ENCODE results near the gene DPP10.

Gene DPP10

DNA sequence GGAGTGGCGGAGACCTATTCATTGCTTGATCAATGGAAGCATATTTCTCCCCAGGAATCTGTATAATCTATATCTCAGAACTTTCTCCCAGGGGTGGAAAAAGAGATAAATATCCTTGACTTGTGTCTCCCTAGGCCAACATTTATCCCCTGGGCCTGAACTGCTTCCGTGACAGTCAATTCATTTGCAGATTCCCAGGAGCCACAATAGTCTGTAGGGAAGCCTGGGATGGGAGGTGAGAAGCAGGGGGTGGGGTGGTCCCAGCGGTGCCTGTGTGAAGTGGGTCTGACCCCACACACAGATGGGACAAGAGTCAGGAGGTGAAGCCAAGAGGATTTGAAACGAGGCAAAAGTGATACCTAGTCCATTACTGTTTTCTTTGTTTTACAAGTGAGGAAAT is 166.8 kb downstream of the DPP10 start:
- DNase-seq (ENCODE audit: low read depth), result no peak

DNA sequence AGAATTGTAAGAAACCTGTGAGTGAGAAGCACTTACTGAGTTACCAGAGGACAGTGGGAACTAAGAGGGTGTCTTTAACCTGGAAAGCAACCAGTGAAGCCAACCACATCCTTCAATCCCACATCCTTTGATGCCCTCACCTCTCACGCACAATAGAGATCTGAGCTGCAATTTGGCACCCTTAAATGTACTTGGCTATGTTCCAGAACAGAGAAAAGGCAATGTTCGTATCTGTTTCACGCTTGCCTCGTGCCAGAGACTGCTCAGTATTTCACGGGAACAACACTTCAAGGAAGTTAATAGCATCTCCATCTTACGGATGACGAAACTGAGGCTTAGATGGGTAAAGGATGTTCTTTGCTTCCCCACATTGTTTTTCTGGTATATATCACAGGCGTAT is 167.4 kb downstream of the DPP10 start:
- no peak for DNase-seq (ENCODE audit: low read depth)

DNA sequence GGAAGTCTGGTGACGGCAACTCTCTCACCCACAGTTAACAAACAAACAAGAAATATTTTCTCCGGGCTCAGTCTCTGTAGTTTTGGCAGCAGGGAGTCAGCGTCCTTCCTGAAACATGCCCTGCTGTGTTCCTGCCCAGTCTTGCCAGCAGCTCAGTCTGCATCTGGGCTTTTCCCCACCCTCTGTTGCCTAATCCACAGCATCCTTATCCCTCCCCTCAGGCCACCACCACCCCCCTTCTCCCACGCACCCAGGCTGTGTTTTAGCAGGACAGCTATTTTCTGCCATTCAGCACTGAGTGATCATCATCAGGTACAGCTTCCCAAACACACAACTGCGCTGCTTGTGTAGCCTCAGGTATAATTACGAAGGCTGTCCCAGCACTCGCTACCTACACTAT is 168.2 kb downstream of the DPP10 start:
- no peak for DNase-seq (ENCODE audit: low read depth)

DNA sequence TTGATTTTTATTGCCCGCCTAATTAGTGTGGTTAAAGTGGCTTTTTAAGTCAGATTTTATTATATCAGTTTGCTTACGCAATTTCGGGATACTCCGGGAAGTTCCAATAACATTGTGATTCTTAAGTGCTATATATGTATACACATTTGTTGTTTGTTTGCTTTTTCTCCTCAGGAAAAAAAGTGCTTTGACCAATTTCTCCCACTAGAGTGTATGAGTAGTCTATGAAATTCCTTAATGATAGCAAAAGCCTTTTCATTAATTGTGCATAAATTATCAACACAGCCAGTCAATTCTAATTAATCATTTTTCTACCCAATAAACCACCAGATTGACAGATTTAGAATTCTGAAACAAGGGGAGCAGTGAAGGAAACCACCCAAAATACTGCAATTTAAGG is 172.2 kb downstream of the DPP10 start:
- DNase-seq (ENCODE audit: low read depth), result no peak

DNA sequence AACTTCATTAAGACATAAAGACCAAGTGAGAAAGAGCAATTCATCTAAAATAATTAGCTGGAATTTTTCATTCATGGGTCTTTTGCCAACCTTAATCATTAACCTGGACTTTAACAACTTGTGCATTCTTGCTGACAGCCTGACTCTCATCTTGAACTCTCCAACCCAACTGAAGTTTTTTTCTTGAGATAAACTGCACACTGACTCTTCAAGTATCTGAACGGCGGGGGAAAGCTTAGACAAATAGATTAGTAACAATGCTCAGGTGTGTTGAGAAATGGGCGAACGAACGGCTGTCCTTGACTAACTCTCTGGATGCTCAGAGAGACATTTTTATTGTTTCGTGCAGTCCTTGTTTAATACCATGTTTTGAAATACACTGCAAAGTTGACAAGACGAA is 186.0 kb downstream of the DPP10 start:
- no peak for DNase-seq (ENCODE audit: low read depth)

DNA sequence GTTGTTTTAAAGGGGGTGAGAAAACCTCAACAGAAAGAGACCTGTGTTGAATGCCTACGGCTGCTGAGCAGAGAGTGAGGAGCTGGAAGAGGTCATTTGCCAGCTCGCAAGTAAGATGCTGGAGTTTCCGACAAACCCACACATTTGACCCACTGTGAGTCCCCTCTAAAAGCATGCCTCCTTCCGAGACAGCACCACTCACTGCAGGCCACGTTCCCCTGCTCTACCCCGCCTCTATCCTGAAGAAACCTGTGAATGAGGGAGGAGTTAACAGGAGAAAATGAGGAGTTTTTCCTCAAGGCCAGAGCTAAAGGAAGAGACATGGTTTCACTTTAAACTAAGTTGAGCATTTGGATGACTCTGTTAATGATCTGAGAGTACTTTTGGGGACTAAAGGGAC is 188.7 kb downstream of the DPP10 start:
- DNase-seq (ENCODE audit: low read depth), result no peak

DNA sequence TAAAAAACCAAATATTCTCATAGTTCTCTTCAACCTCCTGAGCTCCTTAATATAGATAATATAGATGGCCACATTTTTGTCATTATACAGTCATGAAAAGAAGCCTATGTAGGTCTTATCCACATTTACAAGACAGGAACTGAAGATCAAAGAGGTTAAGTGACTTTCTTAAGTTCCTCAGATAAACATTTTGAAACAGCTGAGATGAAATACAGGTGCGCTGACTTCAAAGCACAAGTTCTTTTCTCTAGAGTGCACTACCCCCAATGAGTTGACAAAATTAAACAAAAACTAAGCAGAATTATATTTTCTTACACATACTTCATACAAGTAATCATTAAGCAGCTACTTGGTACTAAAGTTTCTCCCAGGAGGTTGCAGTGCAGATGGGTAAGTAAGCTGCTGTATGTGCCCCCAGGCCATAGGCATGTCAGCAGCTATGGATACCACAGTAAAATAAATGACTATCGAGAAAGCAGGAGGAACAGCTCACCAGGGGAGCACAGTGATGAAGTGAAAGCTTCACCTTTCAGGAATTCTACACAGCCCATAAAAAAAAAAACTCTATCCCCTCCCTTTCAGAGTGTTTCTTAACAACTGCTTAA is 199.8 kb downstream of the DPP10 start:
- no peak for DNase-seq (ENCODE audit: low read depth)

DNA sequence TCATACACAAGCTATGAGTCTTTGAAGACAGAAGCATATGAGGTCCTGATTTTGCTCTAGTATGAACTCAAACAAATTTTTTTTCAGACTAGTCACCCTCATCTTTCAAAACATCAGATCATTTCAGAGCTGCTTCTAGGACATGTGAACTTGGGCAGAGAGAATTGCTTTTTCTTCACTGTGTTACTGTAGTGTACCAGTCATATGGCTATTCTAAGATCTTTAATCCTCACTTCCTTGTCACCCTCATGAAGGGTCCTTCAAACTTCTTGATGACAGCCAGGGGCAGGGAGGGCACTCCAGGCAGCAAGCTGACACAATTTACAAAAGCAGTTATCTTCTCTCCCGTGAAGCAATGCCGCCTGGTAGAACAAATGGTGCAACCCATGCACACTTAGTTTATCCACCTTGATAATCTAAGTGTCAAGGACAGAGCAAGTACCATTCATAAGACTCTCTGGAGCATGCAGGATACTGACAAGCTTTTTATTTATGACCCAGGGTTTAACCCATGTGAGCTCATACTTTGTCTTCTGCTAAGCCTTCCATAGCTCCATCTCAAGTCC is 200.6 kb downstream of the DPP10 start:
- no peak for DNase-seq (ENCODE audit: low read depth)

DNA sequence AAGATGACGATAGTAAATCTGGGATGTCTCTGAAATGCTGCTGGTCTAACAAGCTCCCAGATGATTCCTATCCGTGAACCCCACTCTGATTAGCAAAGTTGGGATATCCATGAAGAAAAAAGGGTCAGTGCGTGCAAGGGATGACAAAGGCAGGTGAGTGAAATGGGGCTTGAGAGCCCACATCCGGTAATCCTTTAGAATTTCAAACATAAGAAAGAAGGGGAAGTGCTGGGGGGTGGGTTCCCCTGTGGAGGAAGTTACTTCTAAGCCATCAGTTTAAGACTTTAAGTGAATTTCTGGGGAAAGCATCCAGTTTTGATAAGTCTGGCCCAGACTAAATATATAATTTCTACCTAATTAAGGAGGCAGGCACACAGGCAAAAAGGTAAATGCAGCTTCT is 209.5 kb downstream of the DPP10 start:
- DNase-seq (ENCODE audit: low read depth), result no peak

DNA sequence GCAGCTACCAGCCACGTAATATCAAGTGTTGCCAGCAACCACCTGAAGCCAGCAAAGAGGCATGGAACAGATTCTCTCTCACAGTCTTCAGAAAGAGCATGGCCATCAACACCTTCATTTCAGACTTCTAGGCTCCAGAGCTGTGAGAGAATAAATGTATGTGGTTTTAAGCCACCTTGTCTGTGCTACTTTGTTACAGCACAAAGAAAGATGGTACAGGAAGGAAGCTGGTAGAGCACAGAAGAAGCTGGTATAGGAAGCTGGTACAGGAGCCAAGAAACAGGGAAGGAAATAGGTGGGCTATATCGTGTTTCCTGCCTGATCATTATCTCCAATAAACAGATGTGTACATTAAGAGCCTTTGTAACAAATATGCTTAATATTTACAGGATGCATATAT is 217.4 kb downstream of the DPP10 start:
- no peak for DNase-seq (ENCODE audit: low read depth)

DNA sequence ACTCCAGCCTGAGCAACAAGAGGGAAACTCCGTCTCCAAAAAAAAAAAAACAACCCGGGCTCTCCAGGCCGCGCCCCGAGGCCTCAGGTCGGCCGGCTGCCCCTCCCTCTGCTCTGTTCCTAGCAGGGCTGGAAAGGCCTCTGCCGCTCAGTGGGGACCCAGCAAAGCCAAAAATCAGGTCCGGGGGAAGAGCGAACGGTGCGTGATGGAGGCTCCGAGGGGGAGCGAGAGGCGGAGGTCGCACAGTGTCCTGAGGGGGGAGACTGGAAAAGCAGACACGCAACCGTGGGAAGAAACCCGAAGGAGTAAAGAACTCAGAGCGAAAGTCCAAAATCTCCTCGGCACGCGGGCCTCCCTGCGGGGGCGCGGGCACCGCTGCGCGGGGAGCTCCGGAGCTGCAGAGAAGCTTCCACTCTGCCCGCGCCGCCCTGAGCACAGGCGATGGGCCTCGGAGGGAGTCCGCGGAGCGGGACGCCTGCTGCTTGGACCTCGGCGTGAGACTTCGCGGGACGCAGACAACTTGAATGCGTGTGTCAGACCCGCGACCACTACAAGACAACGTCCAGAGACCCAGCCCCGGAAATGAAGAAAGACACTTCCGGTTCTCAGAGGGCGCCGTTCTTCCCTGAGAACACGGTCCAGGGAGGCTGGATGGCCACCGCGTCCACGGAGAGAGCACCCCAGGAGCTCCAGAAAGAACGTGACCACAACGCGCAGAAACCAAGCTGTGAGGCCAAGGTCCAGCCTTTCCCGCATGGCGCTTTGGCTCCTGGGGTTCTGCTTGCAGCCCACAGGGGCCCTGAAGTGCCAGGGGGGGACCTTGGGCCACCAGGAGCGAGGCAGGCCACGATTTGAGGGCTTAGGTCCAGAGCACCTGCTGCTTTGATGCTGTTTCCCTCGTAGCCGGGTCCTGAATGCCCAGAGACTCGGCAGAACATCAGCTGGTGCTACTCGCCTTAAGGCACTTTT is 219.8 kb downstream of the DPP10 start:
- DNase-seq (ENCODE audit: low read depth), result no peak

DNA sequence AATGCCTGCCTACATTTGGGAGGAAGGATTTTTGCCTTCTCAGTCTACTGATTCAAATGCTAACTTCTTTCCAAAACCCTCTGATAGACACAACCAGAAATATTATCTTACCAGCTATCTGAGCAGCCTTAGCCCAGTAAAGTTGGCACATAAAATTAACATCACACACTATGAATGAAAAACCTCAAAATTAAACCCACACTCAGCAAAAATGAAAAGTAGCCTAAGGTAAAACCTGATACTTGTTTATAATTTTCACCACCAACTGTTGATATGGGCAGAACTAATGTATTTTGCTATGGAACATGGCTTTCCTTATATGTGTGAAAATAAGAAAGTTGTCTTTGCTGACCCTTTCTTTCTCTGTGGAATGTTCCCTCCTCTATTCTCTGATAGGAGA is 226.0 kb downstream of the DPP10 start:
- DNase-seq (ENCODE audit: low read depth), result no peak

DNA sequence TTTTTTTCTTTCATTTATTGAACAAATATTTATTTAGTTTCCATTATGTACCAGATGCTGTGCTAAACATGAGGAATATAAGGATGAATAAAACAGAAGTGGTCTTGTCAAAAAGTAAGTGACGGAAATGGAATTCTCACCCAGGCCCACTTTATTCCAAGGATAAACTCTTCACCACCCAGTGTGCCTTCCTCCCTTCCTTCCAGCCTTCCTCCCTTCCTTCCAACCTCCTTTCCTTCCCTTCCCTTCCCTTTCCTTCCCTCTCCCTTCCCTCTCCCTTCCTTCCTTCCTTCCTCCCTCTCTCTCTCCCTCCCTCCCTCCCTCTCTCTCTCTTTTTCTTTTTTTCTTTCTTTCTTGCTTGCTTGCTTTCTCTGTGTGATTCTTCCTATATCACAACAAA is 240.8 kb downstream of the DPP10 start:
- no peak for DNase-seq (ENCODE audit: low read depth)

DNA sequence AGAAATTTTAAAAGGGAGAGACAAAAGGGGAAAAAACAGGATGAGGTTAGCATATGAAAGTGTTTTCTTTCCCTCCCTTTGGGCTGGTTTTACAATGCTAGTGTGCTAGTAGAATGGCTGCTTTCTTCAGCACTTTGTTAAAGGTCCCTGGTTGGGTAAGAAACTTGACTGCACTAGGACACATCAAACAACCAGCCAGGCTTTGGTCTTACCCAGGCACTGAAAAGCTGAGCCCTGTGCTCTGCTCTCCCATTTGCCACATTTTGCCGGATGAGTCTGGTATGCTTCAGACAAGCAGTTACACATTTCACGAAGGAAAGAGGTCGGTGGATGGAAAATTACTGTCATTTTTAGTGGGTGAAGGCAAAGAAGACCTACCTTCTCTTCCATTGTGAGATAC is 242.0 kb downstream of the DPP10 start:
- DNase-seq (ENCODE audit: low read depth), result no peak

DNA sequence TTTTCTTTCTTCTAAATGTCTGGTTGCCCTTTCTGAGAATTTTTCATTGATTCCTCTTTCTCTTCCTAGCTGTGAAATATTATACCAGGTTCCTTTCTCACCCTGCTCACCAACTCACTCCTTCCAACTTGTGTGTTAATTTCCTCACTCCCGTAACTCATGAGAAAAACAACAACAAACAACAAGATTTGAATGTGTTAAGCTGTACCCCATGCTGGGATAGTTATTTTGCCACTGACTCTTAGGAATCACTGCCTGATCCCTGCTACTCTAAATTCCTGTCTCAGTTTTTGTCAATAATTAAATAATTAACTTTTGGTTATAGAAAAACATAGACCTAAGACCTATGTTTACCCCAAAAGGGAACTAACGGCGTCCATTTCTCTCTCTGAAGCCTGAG is 242.7 kb downstream of the DPP10 start:
- DNase-seq (ENCODE audit: low read depth), result no peak

DNA sequence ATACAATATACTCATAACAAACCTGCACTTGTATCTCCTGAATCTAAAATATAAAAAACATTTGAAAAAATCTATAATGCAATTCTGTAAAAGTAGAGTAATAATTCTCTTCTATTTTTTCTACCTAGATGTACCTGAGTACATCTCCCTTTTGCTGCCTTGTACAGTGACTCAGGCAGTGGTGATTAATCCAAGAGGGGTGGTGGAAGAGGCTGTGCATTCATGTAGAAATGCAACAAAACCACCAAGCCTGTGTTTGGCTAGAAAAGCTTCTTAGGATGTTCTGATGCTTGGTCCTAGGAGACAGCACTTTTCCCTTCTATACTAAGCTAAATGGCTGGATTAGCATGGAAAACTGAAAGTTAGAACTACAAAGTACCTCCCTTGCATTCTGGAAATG is 245.8 kb downstream of the DPP10 start:
- no peak for DNase-seq (ENCODE audit: low read depth)

DNA sequence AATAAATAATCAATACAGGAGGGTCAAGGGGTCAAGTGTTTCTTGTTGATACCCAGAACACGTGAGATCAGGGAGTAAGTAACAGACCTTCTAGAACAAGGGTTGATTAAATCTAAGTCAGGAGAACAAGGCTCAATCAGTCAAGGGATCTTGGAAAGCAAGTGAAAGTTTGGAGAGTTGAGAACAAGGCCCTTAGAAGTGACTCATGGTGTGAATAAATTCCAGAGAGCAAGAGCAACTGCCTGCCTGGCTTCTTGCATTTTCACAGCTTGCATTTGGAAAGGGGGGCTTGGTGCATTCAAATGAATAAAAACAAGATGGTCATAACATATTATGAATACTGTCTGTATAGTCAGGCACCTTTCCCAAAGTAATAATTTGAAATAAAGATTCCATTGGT is 256.1 kb downstream of the DPP10 start:
- no peak for DNase-seq (ENCODE audit: low read depth)

DNA sequence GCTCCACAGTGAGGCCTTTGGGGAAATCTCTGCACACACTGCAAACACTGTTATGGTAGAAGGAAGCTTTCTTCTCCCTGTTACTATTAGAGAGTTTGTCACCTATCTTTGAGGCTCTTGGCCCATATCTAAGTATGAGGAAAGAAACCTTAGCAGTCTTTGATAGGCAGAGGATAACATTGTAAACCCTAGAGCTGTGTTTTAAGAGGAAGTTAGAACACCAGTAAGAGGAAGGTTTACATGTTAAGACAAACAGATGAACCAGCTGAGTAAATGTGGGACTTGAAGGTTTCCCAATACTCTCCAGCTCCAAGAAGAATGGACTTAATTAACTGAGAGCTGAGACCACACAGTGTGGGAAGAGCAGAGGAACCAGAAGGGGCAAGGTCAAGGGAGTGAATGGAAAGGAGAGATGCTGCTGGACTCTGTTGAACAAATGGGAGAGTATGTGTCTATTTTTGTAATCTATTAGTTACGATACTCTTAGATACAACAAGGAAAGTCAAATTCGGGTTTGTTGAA is 257.0 kb downstream of the DPP10 start:
- DNase-seq (ENCODE audit: low read depth), result no peak

DNA sequence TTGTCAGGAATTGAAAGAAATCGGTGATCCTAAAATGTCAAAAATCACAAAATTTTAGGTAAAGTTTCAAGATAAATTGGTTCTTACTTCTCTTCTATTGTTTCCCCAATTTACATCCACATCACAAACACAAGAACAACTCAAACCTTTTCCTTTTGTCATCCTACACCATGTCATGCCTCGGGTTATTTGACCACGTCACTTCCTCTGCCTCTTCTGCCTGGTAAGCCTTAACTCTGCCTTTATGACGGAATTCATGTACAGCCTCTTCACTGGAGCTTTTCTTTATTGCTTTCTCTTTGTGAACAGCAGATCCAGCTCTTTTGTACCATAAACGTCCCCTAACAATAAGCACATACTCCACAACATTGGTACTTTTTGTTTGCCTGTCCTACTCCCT is 258.0 kb downstream of the DPP10 start:
- DNase-seq (ENCODE audit: low read depth), result no peak

DNA sequence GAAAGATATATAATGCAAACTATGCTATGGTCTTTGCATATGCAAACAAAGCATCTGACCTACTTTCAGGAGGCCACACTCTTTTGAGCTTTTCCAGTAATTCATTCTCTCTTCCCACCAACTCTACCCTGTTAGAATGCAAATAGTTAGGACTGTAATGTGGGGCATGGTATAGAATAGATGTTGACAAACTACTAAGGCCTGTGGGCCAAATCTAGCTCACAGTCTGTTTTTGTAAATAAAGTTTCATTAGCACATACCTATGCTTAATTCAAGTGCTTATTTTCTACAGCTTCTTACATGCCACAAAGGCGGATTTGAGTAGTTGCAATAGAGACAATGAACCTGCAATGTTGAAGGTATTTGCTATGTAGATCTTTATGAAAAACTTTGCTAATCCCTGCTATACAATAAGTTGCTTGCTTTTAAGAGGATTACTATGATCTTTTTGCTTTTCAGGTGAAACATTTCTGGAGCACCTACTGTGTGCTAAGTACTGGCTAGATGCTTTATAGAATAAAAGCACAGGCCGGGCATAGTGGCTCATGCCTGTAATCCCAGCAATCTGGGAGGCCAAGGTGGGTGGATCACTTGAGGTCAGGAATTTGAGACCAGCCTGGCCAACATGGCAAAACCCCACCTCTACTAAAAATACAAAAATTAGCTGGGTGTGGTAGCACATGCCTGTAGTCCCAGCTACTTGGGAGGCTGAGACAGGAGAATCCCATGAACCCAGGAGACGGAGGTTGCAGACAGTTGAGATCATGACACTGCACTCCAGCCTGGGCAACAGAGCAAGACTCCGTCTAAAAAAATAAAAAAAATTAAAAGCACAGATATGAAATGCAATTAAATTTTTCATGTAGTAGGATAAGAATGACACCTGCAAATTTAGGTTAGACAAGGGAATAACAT is 267.8 kb downstream of the DPP10 start:
- no peak for DNase-seq (ENCODE audit: low read depth)

DNA sequence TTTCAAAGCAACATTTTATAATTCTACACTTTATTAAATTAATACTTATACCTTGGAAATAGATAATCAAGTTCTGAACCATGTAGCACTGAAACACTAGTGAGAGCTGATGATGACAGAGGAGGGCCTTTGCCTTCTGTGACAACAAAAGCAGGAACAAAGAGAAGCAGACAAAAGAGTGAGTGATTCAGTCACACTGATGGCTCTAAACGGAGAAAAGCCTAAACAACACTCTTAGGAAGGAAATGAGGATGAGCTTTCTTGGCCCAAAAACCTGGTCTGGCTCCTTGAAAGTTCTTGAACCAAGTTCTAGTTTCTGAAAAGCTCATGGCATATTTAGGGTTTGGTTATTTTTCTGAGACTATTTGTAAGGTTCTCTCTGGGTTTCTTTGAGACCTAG is 271.9 kb downstream of the DPP10 start:
- no peak for DNase-seq (ENCODE audit: low read depth)

DNA sequence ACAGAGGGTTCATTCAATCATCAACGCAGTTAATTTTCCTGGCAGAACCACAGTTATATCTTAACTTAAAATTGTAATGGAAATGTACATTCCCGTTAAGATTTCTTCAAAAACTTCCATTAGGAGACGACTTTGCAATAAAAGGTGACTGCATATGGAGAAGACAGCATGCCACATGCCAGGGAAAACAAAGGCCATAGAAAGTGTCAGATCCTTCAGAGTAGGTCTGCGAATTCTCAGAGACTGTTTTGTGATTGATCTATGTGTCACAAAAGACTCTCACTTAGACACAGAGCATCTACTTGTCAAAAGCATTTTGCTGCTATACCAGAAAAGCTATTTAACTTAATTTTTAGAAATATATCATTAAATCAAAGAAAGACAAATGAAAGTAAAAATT is 274.6 kb downstream of the DPP10 start:
- DNase-seq (ENCODE audit: low read depth), result no peak
